GM12891 (cell line): ENCODE measurements around the gene CNTLN.
A peak's percentile ranks its signal among the peaks of the same experiment; 100 is the strongest.
"Not testable (repeated sequence)": the region's sequence is repeated elsewhere in the genome, so short reads cannot be mapped to it uniquely, and the experiment has no call there.

Source experiments
- DNase-seq: peaks from one replicate; pipeline ENCODE4 v3.0.0; 2011; ENCODE audit warnings: low spot score; ENCODE audit not compliant: insufficient read length
- FAIRE-seq: peaks from 2 replicates; lab custom pipeline; 2011; peaks lifted over from hg19 to GRCh38; lab: Jason Lieb, UNC
- PAX5 ChIP-seq: IDR thresholded peaks from 2 replicates; pipeline ENCODE4 v1.6.1; 2011; ENCODE audit warnings: low read length, moderate library complexity, mild to moderate bottlenecking; ENCODE audit not compliant: insufficient read depth, severe bottlenecking
- POLR2A ChIP-seq: IDR thresholded peaks from 2 replicates; pipeline ENCODE4 v1.6.1; 2011; ENCODE audit warnings: low read depth, low read length, control low read depth
- POLR2AphosphoS5 ChIP-seq: IDR thresholded peaks from 2 replicates; pipeline ENCODE4 v1.6.1; 2011; ENCODE audit warnings: low read depth, low read length, control low read depth
- POU2F2 ChIP-seq: IDR thresholded peaks from 2 replicates; pipeline ENCODE4 v1.6.1; 2011; ENCODE audit warnings: low read depth, mild to moderate bottlenecking, control low read depth, low read length, moderate library complexity
- SPI1 ChIP-seq: IDR thresholded peaks from 2 replicates; pipeline ENCODE4 v1.6.1; 2011; ENCODE audit warnings: low read depth, low read length, control low read depth
- TAF1 ChIP-seq: IDR thresholded peaks from 2 replicates; pipeline ENCODE4 v1.6.1; 2011; ENCODE audit warnings: low read depth, low read length, control low read depth

Gene CNTLN

GRCh38 chr9:17437813-17438212, 303.0 kb downstream of the CNTLN start:
- no peak for FAIRE-seq

DNA sequence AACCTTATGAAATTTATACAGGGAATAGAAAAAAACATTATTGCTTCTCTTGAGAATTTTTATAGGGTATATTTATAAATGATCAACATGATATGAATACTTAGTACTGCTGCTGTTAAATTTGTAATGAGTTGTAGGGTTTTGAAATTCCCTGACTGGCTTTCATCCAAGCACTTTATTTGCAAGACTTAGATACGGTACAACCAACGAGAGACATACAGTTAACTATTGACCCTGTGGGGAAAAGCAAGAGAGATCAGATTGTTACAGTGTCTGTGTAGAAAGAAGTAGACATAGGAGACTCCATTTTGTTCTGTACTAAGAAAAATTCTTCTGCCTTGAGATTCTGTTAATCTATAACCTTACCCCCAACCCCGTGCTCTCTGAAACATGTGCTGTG, 310.3 kb downstream of the CNTLN start:
- not testable (repeated sequence) for FAIRE-seq

More at GRCh38 chr9:17437813-17438212, 303.0 kb downstream of the CNTLN start:
- no peak for TF ChIP-seq SPI1
- DNase-seq = no peak

GRCh38 chr9:17453751-17454150, 318.9 kb downstream of the CNTLN start:
- no peak for FAIRE-seq
- DNase-seq = no peak
- TF ChIP-seq SPI1 (no peak), PAX5 (no peak), POU2F2 (no peak), TAF1 (no peak), POLR2AphosphoS5 (no peak), POLR2A (no peak)

More for the DNA sequence above, 310.3 kb downstream of the CNTLN start:
- DNase-seq = not testable (repeated sequence)

DNA sequence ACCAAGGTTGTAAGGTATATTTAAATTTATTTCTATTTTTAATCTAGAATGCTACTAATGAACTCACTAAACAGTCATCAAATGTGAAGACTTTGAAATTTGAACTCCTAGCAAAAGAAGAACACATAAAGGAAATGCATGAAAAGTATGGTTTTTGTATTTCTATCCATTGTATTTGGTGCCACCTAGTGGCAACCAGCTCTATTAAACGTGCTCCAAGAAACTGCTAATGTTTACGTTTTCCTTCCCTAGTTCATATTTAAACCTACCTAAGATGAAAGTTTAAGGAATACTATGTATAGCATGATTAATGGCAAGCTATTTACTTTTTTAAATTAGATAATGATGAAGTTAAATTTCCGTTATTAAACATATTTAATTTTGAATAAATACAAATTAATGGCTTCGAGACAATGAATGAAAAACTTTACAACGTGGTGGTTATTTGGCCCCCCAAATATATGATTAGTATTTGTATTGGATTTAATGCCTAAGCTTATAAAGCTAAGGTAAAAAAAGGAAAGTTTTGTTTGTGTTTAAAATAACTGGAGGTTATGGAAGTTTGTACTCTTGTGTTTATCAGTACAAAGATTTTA, 328.1 kb downstream of the CNTLN start:
- FAIRE-seq (peak; percentile 58), DNase-seq (no peak)
- TF ChIP-seq POU2F2 (no peak), PAX5 (no peak), SPI1 (no peak), TAF1 (no peak), POLR2A (no peak), POLR2AphosphoS5 (no peak)

- FAIRE-seq = no peak
- TF ChIP-seq SPI1 = no peak
- no peak for TF ChIP-seq TAF1
- TF ChIP-seq POU2F2 = no peak
- no peak for DNase-seq
These were observed 335.4 kb downstream of the CNTLN start for GRCh38 chr9:17470036-17470813.

DNA sequence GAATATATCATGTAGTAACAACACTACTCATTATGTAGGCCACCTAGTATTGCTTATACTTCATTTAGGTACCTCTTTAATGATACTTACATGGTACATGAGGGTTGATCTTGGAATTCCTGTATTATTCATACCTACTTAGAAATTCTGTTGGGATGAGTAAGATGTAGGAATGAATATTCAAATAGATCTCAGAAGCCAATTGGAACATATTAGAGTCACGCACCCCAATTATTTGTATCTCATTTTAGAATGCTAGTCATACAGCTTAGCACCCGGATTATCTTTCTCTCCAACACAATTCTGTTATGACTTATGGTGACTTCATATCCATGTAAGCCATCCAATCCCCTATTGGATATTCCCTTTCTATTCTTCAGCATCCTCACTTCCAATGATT, 337.3 kb downstream of the CNTLN start:
- DNase-seq = no peak
- FAIRE-seq = peak; percentile 72
- TF ChIP-seq TAF1 = no peak
- TF ChIP-seq POU2F2 = no peak
- TF ChIP-seq POLR2A = no peak
- no peak for TF ChIP-seq PAX5
- no peak for TF ChIP-seq SPI1
- TF ChIP-seq POLR2AphosphoS5 = no peak

GRCh38 chr9:17476401-17476800, 341.6 kb downstream of the CNTLN start:
- FAIRE-seq (no peak), DNase-seq (no peak)
- TF ChIP-seq POU2F2 (no peak), PAX5 (no peak), POLR2A (no peak), TAF1 (no peak), SPI1 (no peak), POLR2AphosphoS5 (no peak)

DNA sequence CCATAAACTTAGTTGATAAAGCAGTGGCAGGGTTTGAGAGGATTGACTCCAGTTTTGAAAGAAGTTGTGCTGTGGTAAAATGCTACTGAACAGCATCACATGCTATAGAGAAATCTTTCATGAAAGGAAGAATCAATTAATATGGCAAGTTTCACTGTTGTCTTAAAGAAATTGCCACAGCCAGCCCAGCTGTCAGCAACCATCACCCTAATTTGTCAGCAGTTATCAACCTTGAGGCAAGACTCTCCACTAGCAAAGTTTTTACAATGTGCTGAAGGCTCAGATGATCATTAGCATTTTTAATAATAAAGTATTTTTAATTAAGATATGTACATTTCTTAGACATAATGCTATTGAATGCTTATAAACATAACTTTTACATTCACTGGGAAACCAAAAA, 343.0 kb downstream of the CNTLN start:
- no peak for FAIRE-seq
- no peak for TF ChIP-seq PAX5
- TF ChIP-seq TAF1 = no peak
- TF ChIP-seq POLR2AphosphoS5 = no peak
- no peak for TF ChIP-seq SPI1
- TF ChIP-seq POU2F2 = no peak
- no peak for TF ChIP-seq POLR2A
- no peak for DNase-seq

DNA sequence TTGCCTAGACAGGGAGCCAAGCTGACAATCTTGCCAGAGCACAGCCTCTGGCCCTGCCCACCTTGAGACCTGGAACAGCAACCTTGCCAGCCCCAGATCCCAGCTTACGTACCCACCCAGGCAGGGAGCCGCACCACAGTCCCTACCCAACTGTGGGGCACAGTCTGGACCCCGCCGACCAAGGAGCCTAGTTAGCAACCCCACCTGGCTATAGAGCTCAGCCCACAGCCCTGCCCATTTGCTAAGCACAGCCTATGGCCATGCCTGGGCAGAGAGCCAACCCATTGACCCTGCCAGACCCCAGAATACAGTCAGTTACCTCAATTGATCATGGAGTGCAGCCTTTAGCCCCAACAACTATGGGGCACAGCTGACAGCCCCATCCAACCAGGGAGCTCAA, 346.1 kb downstream of the CNTLN start:
- FAIRE-seq (no peak), DNase-seq (no peak)
- no peak for TF ChIP-seq PAX5
- TF ChIP-seq POLR2A = no peak
- TF ChIP-seq POLR2AphosphoS5 = no peak
- no peak for TF ChIP-seq SPI1
- TF ChIP-seq POU2F2 = no peak
- TF ChIP-seq TAF1 = no peak

- no peak for DNase-seq
- no peak for FAIRE-seq
- TF ChIP-seq POLR2AphosphoS5 (no peak), SPI1 (no peak), POLR2A (no peak), TAF1 (no peak), POU2F2 (no peak), PAX5 (no peak)
These were observed 346.7 kb downstream of the CNTLN start for GRCh38 chr9:17481565-17481964.

GRCh38 chr9:17484906-17485305, 350.1 kb downstream of the CNTLN start:
- FAIRE-seq (no peak), DNase-seq (no peak)
- no peak for TF ChIP-seq POLR2AphosphoS5
- TF ChIP-seq PAX5 = no peak
- TF ChIP-seq POU2F2 = no peak
- TF ChIP-seq SPI1 = no peak
- TF ChIP-seq TAF1 = no peak
- no peak for TF ChIP-seq POLR2A
